ENCODE results near the gene ZFYVE9. TPM values are rescaled to one million over a fixed set of nuclear protein-coding genes. Genes with fewer than 3 reads are reported as not detected.
A peak's percentile ranks its signal among the peaks of the same experiment; 100 is the strongest.

ZFYVE9 gene
- total RNA-seq, 1 experiment from 2014 or later, result 14.2 TPM

DNA sequence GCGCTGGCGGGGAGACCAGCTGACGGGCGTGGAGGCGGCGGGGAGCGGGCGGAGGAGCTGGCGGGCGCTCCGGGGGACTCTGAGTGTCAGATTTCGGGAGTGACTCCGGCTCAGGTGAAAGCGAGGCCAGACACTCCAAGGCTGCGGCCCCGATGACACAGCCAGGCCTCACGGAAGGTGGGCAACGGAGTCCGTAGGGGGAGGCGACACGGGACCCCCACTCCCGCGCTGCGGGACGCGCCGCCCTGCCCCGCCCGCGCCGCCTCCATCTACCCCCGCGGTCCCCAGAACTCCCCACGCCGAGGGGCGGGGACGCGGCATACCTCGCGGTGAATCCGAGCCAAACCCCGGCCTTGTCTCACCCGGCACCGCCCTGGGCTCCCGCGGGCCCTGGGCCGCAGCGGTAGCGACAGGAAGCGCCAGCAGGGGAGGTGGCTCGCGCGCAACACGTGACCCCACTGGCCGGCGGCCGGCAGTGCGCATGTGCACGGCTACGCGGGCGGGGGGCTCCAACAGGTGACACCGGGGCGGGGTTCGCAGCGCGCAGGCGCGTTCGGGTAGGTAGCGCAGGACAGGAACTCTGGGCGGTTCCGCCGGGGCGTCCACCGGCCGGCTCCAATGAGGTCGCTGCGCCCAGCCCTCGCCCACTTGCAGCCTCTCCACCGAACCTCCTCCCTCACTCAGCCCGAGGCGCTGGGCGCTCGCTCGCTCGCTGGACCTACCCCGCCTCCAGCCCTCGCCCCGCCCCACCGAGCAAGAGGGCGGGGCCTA, 224.0 kb downstream of the ZFYVE9 start, which contains the start of gene CC2D1B (continued):
- TF ChIP-seq CEBPB (IDR thresholded peaks at IDR 0.05; ENCODE audit: low read depth) (no peak), RAD21 (IDR thresholded peaks at IDR 0.05; ENCODE audit: low read depth) (no peak), SP1 (IDR thresholded peaks at IDR 0.05; ENCODE audit: low read depth) (no peak; the same call in 1 of the 2 replicates), YY1 (IDR thresholded peaks at IDR 0.05; ENCODE audit: extremely low read depth, insufficient replicate concordance, low read depth, low read length) (no peak)

DNA sequence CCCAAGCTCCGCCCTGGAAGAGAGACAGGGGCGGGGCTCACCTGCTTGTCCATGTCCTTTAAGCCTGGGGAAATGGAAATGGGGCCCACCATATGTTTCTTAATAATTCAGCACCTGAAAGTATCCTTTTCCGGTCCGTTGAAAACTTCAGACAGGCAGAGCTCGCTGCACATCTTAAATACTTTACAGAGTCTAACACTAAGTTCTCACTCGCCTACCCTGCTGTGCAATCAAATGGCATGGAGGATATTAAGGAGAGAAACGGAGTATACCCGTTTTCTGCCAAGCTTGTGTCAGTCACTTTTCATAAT, 224.6 kb downstream of the ZFYVE9 start:
- no peaks in the 10 kb centered on the region for H3K9me3 ChIP-seq (ENCODE audit: control insufficient read depth in 1 of 2, insufficient read depth in 1 of 2, low read depth in 1 of 2, low read length in 2 of 2)
- ChIA-PET POLR2A (interaction anchor here (1.0 kb wide), 2 partner anchors 10 to 311 kb away, joined by 3 read pairs; partner anchors contain the start of gene TXNDC12), RAD21 (ENCODE audit: low non-redundant PET in 1 of 2, low total read pairs in 2 of 2, uncharacterized antibody in 2 of 2, unreplicated experiment in 2 of 2) (no interaction called here), CTCF (no interaction called here)
- H3K36me3 ChIP-seq (ENCODE audit: control insufficient read depth in 1 of 2, insufficient read depth in 2 of 2, low read length in 2 of 2), result peaks cover 2 to 5% of the 10 kb centered on the region in 2 experiments; a peak in 3 of 4 replicates
- peak overlapping the region; percentile 91 for H3K27ac ChIP-seq (ENCODE audit: low read depth, low read length)
- no peak overlapping the region for H3K9ac ChIP-seq (ENCODE audit: low read length)
- peaks cover 22% of the 10 kb centered on the region for H3K79me2 ChIP-seq (ENCODE audit: insufficient read depth, low read length)
- TF ChIP-seq, protein P1, sequence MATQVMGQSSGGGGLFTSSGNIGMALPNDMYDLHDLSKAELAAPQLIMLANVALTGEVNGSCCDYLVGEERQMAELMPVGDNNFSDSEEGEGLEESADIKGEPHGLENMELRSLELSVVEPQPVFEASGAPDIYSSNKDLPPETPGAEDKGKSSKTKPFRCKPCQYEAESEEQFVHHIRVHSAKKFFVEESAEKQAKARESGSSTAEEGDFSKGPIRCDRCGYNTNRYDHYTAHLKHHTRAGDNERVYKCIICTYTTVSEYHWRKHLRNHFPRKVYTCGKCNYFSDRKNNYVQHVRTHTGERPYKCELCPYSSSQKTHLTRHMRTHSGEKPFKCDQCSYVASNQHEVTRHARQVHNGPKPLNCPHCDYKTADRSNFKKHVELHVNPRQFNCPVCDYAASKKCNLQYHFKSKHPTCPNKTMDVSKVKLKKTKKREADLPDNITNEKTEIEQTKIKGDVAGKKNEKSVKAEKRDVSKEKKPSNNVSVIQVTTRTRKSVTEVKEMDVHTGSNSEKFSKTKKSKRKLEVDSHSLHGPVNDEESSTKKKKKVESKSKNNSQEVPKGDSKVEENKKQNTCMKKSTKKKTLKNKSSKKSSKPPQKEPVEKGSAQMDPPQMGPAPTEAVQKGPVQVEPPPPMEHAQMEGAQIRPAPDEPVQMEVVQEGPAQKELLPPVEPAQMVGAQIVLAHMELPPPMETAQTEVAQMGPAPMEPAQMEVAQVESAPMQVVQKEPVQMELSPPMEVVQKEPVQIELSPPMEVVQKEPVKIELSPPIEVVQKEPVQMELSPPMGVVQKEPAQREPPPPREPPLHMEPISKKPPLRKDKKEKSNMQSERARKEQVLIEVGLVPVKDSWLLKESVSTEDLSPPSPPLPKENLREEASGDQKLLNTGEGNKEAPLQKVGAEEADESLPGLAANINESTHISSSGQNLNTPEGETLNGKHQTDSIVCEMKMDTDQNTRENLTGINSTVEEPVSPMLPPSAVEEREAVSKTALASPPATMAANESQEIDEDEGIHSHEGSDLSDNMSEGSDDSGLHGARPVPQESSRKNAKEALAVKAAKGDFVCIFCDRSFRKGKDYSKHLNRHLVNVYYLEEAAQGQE (IDR thresholded peaks at IDR 0.05; ENCODE audit: low read depth), result no peak
- H3K9me2 ChIP-seq (ENCODE audit: insufficient read depth), result no peaks in the 10 kb centered on the region
- DNase-seq (ENCODE audit: low read depth, low spot score), result no peak
- peaks cover 12 to 37% of the 10 kb centered on the region in 2 experiments; a peak in 3 of 4 replicates for H3K4me1 ChIP-seq (ENCODE audit: control insufficient read depth in 1 of 2, insufficient read depth in 2 of 2, low read length in 2 of 2)
- intact Hi-C loops (cut with micrococcal nuclease), result loop anchor here (5.0 kb wide), 1 partner anchor 321 kb away; no protein-coding TSS in a partner anchor
- no peaks in the 10 kb centered on the region for H3K27me3 ChIP-seq (ENCODE audit: insufficient read depth, low read length)
- ATAC-seq, result no peak
- BruUV-seq (replicated peaks), result no TSS peak
- H3K4me3 ChIP-seq (replicated peaks in 1 of 2; ENCODE audit: low read depth in 1 of 2, low read length in 2 of 2), result peak overlapping the region; percentile 71 to 90
- no peaks in the 10 kb centered on the region for H4K20me1 ChIP-seq (ENCODE audit: insufficient read depth)
- H3K4me2 ChIP-seq (ENCODE audit: low read length), result peak overlapping the region; percentile 97
- peak overlapping the region; percentile 55 for H2AFZ ChIP-seq (ENCODE audit: low read depth, low read length, poor library complexity, severe bottlenecking)

Data from HCT116 (cell line).